Spleen (tissue), 7 donors: ENCODE measurements around the gene ARF1.

Experiments
- POLR2A ChIP-seq, 3 donors: fragments of 450-650 bp; IDR thresholded peaks; one replicate each; pipeline ENCODE4 v1.5.1; 2017; ENCODE audit warnings: antibody characterized with exemption in 3 of 3, mild to moderate bottlenecking in 1 of 3
- TF ChIP-seq, protein P1 (sequence below), 11 experiments: fragments of 200-600 bp in 7 of 11; fragments of 450-650 bp in 4 of 11; sonication (generic) in 4 of 11; IDR thresholded peaks in 8 of 11; conservative IDR thresholded peaks in 3 of 11; 1 replicate in 7 of 11; 2 replicates in 4 of 11; pipeline versions ENCODE4 v1.4.0 to v1.8.0; 2016 to 2021; ENCODE audit warnings: antibody characterized with exemption in 11 of 11, inconsistent platforms in 4 of 11, mild to moderate bottlenecking in 1 of 11
- donor health status: DM: no; HTN: no; CAD: no; lungs with moderate emphysema.
- donor health status: DM: no; HTN: no; CAD: no.
- donor health status: DM: no; HTN: no; CAD: no.

DNA sequence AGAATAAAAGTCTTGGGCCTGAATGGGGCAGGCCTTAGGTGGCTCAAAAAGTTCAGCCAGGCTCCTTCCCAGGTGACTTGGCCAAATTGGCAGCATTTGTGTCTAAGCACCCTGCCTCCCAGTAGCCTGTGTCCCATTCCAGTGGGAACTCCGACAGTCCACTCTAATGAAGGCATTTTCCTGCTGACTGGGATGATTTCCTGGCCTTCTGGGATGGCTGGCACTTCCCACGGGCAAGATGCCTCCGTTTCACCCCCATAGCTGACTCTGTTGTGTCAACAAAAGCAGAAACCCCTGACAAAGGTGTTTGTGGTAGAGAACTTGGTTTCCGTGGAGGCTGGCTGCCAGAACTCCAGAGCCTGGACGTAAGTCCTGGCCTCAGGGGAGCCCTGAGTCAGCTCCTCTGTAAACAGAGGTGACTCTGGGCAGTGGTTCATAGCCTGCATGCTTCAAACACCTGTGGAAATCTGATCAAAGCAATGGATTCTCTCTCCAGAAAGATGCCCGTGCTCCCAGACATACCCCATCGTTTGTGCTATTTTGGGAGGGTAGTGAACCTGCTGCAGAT, 39.1 kb upstream of the ARF1 start:
- no peak for TF ChIP-seq POLR2A (IDR thresholded peaks at IDR 0.05)
- TF ChIP-seq, protein P1, sequence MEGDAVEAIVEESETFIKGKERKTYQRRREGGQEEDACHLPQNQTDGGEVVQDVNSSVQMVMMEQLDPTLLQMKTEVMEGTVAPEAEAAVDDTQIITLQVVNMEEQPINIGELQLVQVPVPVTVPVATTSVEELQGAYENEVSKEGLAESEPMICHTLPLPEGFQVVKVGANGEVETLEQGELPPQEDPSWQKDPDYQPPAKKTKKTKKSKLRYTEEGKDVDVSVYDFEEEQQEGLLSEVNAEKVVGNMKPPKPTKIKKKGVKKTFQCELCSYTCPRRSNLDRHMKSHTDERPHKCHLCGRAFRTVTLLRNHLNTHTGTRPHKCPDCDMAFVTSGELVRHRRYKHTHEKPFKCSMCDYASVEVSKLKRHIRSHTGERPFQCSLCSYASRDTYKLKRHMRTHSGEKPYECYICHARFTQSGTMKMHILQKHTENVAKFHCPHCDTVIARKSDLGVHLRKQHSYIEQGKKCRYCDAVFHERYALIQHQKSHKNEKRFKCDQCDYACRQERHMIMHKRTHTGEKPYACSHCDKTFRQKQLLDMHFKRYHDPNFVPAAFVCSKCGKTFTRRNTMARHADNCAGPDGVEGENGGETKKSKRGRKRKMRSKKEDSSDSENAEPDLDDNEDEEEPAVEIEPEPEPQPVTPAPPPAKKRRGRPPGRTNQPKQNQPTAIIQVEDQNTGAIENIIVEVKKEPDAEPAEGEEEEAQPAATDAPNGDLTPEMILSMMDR (IDR thresholded peaks at IDR 0.05 in 8 of 11, conservative IDR thresholded peaks at IDR 0.05 in 3 of 11) = no peak
